Endothelial cell of umbilical vein (primary cell): Measurements from ENCODE around the gene KIRREL1.

ENCODE experiments used
- EZH2 ChIP-seq: IDR thresholded peaks from 2 replicates; pipeline ENCODE4 v1.6.1; 2012; ENCODE audit warnings: borderline replicate concordance, low read depth, mild to moderate bottlenecking, moderate library complexity, low read length, inconsistent platforms; ENCODE audit not compliant: severe bottlenecking
- FOS ChIP-seq: IDR thresholded peaks from 2 replicates; pipeline ENCODE4 v1.6.1; 2011; ENCODE audit warnings: mild to moderate bottlenecking, low read length, moderate library complexity, borderline replicate concordance; ENCODE audit not compliant: insufficient read depth
- POLR2A ChIP-seq: IDR thresholded peaks from 2 replicates; pipeline ENCODE4 v1.6.1; 2012; ENCODE audit warnings: low read depth, mild to moderate bottlenecking, control low read depth, low read length
- POLR2AphosphoS5 ChIP-seq: IDR thresholded peaks from 2 replicates; pipeline ENCODE4 v1.6.1; 2012; ENCODE audit warnings: low read depth, mild to moderate bottlenecking, control low read depth, low read length, moderate library complexity; ENCODE audit not compliant: insufficient read depth
- TF ChIP-seq, protein P1 (sequence below), 2 donors: IDR thresholded peaks; 1 replicate in 1 of 2; 2 replicates in 1 of 2; pipeline ENCODE4 v1.5.1; 2011; ENCODE audit warnings: low read length in 2 of 2, mild to moderate bottlenecking in 2 of 2, moderate library complexity in 2 of 2, control low read depth in 1 of 2, inconsistent platforms in 1 of 2, low read depth in 1 of 2; ENCODE audit not compliant: insufficient read depth in 1 of 2; ENCODE audit errors: extremely low read depth in 1 of 2
- TF ChIP-seq, protein P2 (sequence below): IDR thresholded peaks from 2 replicates; pipeline ENCODE4 v1.6.1; 2011; ENCODE audit not compliant: insufficient read depth, insufficient read length

DNA sequence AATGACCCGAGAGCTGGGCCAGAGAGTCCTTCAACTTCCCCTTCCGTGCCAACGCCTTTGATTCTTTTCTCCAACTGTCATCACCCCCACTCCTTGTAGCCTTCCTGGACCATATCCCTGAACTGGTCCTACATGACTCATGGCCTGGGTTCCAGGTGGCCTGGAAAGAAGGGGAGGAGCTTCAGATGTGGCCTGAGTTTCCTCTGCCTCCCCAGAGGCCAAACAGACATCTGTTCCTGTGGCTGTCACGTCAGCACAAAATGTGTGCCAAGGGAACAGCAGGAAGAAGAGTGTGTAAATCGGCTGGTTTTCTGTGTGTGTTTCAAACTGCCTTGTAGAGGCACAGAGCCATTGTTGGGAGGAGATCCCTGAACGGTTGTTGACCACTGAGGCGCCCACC, 24.9 kb upstream of the KIRREL1 start:
- TF ChIP-seq, protein P1, sequence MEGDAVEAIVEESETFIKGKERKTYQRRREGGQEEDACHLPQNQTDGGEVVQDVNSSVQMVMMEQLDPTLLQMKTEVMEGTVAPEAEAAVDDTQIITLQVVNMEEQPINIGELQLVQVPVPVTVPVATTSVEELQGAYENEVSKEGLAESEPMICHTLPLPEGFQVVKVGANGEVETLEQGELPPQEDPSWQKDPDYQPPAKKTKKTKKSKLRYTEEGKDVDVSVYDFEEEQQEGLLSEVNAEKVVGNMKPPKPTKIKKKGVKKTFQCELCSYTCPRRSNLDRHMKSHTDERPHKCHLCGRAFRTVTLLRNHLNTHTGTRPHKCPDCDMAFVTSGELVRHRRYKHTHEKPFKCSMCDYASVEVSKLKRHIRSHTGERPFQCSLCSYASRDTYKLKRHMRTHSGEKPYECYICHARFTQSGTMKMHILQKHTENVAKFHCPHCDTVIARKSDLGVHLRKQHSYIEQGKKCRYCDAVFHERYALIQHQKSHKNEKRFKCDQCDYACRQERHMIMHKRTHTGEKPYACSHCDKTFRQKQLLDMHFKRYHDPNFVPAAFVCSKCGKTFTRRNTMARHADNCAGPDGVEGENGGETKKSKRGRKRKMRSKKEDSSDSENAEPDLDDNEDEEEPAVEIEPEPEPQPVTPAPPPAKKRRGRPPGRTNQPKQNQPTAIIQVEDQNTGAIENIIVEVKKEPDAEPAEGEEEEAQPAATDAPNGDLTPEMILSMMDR (IDR thresholded peaks at IDR 0.05; ENCODE audit: extremely low read depth in 1 of 2, insufficient read depth in 1 of 2, low read depth in 1 of 2, low read length in 2 of 2) = no peak
- TF ChIP-seq POLR2AphosphoS5 (peak; percentile 17), POLR2A (no peak), EZH2 (no peak), FOS (peak; percentile 41)
- TF ChIP-seq, protein P2, sequence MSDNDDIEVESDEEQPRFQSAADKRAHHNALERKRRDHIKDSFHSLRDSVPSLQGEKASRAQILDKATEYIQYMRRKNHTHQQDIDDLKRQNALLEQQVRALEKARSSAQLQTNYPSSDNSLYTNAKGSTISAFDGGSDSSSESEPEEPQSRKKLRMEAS = no peak
